ENCODE results near the gene PFKFB2.

Gene PFKFB2

GRCh38 chr1:207069858-207070506 lies 16.9 kb downstream of the PFKFB2 start:
- no peak for DNase-seq

DNA sequence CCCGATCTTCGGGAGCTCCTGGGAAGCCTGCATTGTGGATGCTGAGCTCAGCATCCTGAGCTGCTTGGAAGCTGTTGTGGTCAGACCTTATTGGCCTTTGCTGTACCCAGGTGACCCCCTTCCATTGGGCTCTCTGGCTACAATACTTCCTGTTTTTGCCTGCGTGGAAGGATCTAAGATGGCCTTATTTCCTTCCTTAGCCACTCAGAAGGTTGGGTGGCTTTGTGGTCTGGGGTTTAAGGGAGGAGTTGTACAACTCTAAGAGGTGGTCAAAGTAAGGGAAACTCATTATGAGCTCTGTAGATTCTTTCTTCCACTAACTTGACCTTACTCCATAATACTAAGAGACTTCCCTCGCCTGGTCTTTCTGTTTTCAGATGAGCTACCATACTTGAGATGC lies 17.7 kb downstream of the PFKFB2 start:
- no peak for DNase-seq

DNA sequence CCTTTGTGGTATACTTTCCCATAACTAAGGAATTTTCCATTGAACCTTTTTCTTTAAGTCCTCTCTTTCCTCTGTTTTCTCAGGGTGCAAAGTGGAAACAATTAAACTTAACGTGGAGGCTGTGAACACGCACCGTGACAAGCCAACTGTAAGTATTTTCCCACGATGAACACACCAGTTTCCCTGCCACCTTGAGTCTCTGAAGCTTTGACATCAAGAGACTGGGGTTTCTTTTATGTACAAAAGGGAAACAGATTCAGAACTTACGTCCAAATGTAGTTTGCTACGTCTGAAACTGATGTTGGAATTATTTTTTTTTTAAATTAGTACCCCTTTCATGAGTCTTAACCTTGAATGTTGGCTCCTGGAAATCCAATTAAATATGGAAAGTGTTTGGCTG lies 18.4 kb downstream of the PFKFB2 start:
- no peak for DNase-seq

GRCh38 chr1:207072233-207072632 lies 19.2 kb downstream of the PFKFB2 start:
- DNase-seq: no peak

DNA sequence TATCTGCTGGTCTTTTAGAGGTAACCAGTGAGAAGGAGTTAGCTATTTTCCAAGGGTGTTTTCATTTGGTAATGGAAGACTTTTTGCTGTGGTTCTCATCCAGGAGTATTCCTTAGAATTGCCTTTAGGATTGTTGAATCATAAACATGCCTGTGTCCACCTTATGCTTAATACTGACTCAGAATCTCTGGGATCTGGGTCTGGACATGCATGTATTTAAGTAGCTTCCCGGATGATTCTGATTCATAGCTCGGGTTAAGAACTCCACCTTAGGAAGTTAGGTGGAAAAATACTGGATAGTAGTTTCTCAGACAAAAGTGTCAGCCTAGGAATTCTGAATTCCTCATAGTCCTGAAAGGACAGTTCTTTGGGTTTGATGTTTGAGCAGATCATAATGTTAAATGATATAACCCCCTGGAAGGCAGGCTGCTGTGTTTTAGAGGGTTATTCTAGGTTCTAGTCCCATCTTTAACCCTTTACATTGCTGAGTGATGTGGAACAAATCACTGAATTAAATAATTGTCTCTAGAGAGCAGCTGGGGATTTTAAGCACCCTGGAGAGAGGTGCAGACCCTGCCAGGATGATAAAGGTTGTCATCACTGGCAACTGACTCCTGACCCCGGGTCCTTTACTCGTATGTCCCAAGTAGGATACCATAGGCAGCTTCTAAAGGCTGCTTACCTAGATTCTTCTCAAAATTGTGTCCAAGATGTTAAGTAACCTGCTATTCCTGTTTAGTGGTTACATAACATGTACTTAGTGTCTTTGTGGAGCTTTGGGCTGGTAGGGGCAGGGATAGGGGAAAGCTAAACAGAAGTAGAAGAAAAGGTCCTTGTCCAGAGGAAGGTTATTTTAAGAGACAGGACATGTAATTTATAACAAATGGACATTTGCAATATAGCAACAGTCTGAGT lies 21.1 kb downstream of the PFKFB2 start:
- DNase-seq: no peak

GRCh38 chr1:207076181-207076955 lies 23.3 kb downstream of the PFKFB2 start:
- no peak for DNase-seq

GRCh38 chr1:207077012-207077411 lies 23.9 kb downstream of the PFKFB2 start:
- DNase-seq: no peak

GRCh38 chr1:207077470-207078377 lies 24.6 kb downstream of the PFKFB2 start:
- DNase-seq: peak; percentile 70 to 95

GRCh38 chr1:207078578-207079132 lies 25.6 kb downstream of the PFKFB2 start:
- no peak for DNase-seq

DNA sequence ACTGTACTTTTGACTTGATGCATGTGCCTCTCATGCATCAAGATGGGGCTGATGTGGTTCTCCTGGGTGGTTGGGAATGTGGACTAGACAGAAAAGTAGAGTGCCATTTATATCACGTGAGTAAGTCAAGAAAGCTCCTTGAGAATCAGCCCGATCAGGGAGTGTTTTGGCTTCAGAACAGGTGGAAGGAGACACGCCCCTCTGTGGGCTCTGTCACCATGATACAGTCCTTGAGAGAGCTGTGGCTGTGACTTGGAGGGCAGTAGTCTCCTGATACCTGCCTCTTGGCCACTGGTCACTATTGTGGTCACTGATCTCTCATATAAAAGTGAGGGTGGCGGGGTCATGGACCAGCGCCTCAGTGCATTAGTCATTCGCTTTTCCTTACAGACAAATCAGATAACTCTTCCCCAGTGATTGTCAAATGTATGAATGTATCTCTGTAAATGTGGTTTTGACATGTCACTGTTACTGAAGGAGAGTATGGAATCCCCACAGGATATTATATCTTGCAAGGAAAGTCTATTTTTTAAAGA lies 26.7 kb downstream of the PFKFB2 start:
- DNase-seq: no peak

DNA sequence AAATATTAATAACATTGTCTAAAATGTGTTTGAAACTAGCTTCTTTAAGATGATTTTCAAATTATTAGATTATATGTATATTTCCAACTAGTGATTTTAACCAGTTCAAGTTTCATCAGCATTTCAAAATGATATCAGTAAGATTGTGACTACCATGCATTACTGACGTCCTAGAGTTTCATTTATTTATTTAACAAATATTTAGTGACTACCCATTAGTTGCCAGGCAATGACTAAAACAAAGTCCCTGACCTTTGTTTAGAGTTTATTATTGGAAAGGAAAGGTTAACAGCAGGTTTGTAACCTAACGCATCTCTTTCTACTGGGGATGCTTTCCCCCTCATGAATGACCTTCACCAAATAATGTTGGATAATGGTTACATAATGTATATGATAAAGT lies 28.0 kb downstream of the PFKFB2 start:
- no peak for DNase-seq

- no peak for DNase-seq
These were observed 28.7 kb downstream of the PFKFB2 start for GRCh38 chr1:207081806-207082205.

DNA sequence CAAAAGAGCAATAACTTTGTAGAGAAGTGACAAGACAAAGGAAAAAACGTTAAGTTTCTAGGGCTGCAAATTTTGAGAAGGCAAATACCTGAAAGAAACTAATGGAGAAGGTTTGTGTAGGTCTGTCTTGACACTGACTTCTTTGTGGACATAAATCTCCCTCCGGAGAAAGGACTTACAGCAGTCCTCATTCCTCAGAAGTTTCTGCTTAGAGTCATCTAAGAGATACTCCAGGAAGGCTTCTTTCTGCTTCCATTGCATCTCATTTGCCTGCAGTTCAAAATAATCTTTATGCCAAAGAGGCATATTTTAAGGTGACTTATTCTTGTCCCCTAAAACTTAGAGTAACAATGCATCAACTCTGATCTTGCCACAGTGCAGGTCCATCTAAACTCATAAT lies 31.2 kb downstream of the PFKFB2 start:
- no peak for DNase-seq

DNA sequence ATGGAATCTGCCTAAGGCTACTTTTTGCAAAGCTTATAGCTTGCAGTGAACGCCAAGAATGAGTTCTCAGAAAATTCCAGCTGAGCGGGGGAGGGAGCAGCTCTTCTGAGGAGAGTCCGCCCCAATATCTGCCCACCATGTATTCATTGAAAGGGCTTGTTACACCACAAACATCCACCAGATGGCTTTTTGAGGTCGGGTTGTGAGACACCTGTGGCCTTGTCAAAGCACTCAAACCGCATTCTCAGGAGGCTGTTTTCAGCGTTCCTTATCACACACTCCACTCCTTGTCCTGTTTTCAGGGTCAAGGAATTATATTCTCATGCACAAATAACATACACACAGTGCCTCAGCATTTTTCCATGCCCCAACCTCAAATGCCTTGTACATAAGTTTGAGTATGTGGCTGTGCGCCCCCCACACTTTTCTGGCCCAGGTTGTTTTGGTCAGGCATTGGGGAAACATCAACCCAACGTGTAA lies 31.7 kb downstream of the PFKFB2 start:
- DNase-seq: peak; percentile 65 to 71

DNA sequence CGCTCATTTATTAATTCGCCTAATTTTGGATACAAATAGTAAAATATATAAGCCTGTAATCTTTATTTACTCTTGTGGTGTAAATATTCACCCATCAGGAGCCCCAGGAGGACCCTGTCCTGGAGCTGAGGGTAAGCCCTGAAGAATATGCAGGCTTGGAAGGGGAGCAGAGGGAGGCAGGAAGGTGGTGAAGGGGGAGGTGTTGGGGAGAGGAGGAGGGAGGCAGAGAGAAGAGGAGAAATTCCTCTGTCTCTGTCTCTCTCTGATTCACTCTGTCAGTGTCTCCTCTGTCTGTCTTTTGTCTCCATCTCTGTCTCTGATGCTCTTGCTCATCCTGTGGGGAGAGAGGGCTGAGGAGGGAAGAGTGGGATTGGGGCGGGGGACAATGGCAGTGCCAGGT lies 32.8 kb downstream of the PFKFB2 start:
- no peak for DNase-seq

- no peak for DNase-seq
These were observed 35.1 kb downstream of the PFKFB2 start for GRCh38 chr1:207088161-207088560.

DNA sequence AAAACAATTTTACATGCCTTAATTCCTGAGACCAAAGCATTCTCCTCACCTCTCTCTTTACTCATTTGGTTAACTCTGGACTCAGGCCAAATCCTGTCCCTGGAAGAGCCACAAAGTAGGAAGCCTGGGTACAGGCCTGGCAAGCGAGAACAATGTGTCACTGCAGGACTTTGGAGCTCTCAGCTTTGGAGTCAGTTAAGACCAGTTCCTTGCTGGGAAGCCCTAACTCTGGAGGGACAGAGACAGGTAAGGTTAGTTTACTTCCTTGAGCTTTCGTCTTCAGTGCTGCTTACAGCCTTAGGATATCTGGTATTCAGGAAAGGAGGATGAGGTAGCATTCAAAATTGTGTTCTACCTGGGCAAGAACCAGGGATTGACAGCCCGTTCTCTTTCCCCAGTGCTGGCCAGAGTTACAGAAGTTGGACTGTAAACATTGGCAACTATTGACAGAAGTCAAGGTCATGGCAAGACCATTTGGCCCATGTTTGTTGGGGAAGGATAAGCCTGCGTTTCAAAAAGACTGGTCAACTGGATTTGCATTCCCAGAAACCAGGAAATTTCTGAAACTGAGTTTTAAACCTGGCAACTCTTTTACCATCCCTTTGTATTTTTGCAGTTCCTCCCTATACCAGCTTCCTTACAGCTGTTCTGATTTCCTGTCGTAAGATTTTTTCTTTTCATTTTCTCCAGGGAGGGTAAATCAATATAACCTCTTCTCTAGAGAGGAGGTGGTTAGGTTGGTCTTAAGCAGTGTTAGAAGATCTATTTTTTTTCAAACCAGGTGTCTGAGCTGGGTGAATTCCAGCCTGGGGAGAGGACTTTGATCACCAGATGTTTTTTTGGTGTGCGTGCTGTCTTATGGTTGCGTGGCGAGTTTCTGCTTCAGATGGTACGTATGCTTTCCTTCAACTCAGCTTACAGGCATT lies 35.9 kb downstream of the PFKFB2 start, which contains the start of gene C4BPB:
TSS of gene C4BPB (plus strand) at position 160 of the 926 bp plus-strand sequence. CDS start at position 832, 672 bp downstream.
- no peak for DNase-seq

DNA sequence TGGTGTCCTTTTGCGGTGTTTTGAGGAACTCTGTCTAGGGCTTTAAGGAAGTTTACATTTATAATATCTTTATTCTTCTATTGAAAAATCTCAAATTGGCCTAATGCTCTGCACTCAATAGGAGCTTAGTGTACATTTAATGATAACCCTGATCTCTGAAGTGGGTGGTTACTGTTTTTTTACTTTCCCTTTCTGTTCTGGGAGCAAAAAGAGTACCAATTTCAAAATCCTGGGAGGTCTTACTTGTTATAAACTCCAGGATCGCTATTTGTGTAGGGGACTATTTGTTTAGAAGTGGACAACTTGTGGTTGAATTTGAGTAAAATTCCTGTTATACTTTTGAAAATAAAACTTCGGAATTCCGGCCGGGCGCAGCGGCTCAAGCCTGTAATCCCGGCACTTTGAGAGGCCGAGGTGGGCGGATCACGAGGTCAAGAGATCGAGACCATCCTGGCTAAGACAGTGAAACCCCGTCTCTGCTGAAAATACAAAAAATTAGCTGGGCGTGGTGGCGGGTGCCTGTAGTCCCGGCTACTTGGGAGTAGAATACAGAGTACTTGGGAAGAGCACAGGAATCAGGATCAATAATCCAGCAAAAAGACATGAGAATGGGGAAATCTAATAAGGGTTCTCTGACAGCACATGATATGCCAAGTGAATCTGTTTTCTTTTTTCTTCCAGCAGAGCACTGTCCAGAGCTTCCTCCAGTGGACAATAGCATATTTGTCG lies 36.7 kb downstream of the PFKFB2 start:
- DNase-seq: peak in 1 of 2 donors; percentile 2

DNA sequence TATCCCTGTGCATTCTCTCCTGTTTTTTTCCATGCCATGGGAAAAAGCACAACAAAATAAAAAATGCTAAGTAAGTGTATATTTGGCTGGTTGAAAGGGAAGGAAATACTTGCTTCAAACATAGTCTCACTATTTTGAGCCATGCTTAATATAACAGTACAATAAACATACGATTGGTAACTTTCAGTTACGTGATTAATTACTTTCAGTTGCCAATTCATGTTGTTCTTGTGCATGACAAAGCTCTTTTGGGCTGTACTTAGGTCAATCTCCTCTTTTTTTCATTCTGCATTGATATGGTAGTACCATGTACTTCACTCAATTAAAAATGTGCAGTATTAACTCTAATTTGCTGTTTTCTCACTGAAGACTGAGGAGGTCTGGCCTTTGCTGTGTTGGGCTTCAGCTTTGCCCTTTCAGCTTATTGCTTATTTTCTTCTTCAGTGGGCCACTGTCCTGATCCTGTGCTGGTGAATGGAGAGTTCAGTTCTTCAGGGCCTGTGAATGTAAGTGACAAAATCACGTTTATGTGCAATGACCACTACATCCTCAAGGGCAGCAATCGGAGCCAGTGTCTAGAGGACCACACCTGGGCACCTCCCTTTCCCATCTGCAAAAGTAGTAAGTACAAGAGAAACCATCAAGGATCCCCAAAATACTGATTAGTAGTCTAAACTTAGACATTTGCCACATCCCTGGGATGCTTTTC lies 38.3 kb downstream of the PFKFB2 start:
- DNase-seq: no peak

Measured in inflammatory macrophage treated with lipopolysaccharide for 1 hour (primary cell).